Stimulated activated CD8-positive, alpha-beta memory T cell treated with anti-CD3 and anti-CD28 coated beads, Interleukin-12 subunit alpha, Interleukin-12 subunit beta, amount 100 ng/mL, for 24 hours (primary cell): ENCODE measurements around the gene NUP43.
A peak's percentile ranks its signal among the peaks of the same experiment; 100 is the strongest.
"Not testable (repeated sequence)": the region's sequence is repeated elsewhere in the genome, so short reads cannot be mapped to it uniquely, and the experiment has no call there.

ENCODE experiments used
- DNase-seq: peaks from one replicate; pipeline ENCODE4 v3.0.0-alpha.2; 2020; ENCODE audit errors: extremely low read depth

NUP43 gene

GRCh38 chr6:149749082-149749593 is 2.8 kb upstream of the NUP43 start:
- DNase-seq = not testable (repeated sequence)

DNA sequence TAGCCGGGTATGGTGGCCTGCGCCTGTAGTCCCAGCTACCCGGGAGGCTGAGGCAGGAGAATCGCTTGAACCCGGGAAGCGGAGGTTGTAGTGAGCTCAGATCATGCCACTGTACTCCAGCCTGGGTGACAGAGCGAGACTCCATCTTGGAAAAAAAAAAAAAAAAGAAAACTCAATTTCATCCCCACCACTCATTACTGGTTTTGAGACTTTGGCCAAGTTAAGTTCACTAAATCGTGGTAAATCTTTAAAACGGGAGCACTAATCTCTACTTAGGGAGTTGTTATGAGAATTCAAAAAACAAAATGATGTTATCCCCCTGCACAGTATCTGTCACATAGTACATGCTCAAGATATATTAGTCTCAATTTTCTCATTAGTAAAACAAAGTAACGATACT is 1.1 kb downstream of the NUP43 start:
- not testable (repeated sequence) for DNase-seq

- DNase-seq = no peak
These were observed 11.4 kb downstream of the NUP43 start for GRCh38 chr6:149734915-149735314.

DNA sequence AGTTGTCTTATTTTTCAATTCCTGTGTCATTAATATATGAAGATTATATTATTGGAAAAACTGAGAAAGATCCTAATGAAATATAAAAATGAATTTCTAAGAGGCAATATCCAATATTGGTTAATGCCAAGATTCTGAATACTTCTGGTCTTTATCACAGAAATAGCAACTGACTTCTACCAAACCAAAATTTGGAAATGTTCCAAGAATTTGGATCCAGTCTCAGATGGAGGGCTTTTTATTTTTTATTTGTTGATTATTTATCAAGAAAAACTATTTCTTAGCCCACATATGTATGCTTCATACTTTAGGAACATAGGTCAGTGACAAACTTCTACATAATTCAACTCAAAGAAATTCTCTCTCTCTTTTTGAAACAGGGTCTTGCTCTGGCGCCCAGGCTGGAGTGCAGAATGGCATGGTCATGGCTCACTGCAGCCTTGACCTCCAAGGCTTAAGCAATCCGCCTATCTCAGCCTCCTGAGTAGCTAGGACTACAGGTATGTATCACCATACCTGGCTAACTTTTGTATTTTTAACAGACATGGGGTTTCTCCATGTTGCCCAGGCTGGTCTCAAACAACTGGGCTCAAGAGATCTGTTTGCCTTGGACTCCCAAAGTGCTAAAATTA is 13.1 kb downstream of the NUP43 start:
- DNase-seq = no peak

- no peak for DNase-seq
These were observed 16.5 kb downstream of the NUP43 start for GRCh38 chr6:149729824-149730223.

DNA sequence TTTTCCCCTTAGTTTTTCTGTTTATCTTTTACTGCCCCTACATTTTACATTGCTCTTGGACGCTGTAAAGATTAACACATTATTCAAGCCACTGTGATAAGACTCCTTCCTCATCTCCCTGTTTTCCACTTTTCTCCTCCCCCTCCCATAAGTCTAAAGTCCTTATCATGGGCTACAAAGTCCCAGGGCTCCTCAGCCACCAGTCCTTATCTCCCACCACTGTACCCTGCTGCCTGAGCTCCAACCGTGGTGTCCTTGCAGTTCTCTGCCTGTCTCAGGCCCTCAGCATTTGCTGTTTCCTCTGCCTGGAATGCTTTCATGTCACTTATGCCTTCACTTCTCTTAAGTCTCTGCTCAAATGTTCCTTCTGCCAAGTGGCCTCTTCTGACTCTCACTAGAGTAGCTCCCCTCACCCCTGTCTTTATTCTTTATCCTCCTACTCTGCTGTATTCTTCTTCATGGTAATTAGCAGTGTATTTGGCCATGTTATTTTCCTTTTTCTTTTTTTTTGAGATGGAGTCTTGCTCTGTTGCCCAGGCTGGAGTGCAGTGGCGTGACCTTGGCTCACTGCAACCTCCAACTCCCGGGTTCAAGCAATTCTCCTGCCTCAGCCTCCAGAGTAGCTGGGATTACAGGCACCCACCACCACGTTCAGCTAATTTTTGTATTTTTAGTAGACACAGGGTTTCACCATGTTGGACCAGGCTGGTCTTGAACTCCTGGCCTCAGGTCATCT is 17.7 kb downstream of the NUP43 start:
- no peak for DNase-seq

- no peak for DNase-seq
These were observed 18.4 kb downstream of the NUP43 start for GRCh38 chr6:149727793-149728498.

DNA sequence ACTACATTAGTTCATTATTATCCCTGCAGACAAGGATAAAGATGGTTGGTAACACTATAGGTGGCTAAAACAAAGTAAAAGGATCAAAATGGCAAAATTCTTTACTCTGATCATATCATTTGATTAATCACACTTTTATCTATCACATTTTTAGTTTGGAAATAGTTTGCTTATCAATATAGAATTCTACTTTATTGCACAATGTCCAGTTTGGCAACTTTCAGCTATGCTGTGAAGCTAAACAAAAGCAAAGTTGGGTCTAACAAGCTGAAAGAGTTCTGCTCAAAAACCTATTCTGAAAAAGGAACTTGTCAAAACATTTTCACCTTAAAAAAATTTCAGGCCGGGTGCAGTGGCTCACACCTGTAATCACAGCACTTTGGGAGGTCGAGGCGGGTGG is 20.5 kb downstream of the NUP43 start:
- DNase-seq = no peak

- no peak for DNase-seq
These were observed 22.4 kb downstream of the NUP43 start for GRCh38 chr6:149723771-149724417.

DNA sequence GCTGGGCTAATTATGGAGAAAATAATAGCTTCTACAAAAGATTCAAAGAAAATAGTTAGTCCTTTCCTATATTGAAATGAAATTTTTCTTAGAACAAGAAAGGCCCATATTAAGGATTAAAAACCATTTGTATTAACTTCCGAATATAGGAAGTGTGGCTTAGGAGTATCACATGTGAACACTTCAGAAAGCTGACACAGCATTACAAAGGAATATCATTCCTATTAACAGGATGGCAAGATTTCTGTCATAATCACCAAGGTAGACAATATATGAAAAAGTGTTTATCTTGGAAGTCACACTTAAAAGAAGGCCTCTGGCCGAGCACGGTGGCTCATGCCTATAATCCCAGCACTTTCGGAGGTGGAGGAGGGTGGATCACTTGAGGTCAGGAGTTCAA is 23.1 kb downstream of the NUP43 start:
- DNase-seq = no peak

DNA sequence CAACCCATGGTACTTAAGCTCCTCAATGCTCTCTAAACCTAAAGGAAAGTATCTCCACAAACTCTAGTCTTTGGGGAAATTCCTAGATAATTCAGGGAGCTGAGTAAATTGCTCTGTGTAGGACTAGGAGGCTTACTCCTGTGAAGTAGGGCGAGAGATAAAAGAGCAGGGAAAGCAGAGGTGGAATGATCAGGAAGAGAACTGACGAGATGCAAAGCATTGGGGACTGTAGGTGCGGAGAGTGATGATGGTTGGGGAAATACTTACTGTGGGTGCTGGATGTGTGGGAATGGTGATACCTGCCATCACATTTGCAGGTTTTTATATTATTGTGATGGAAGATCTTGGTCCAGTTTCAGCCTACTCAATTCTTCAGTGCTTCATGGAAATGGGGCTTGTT is 26.8 kb downstream of the NUP43 start:
- DNase-seq = no peak

- DNase-seq = peak; percentile 78
These were observed 28.5 kb downstream of the NUP43 start, which contains the start of gene LATS1 for GRCh38 chr6:149717588-149718458. TSS of gene LATS1 (minus strand) at chr6:149718101. CDS start at chr6:149702126, 15,975 bp downstream.

DNA sequence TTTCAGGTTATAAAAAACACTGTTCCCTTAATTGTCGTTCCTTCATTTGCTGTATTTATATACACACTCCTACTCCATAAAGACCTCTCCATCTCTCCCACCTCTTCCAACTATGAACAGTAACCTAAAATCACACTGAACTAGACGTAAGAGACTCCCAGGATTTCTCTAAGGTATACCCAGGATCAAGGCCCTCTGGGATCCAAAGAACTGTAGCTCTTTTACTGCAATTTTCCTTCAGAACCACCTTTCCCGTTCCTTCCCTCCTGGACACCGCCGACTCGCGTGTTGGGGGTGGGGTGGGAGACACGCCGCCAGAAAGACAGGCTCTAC is 29.1 kb downstream of the NUP43 start:
- DNase-seq = no peak

DNA sequence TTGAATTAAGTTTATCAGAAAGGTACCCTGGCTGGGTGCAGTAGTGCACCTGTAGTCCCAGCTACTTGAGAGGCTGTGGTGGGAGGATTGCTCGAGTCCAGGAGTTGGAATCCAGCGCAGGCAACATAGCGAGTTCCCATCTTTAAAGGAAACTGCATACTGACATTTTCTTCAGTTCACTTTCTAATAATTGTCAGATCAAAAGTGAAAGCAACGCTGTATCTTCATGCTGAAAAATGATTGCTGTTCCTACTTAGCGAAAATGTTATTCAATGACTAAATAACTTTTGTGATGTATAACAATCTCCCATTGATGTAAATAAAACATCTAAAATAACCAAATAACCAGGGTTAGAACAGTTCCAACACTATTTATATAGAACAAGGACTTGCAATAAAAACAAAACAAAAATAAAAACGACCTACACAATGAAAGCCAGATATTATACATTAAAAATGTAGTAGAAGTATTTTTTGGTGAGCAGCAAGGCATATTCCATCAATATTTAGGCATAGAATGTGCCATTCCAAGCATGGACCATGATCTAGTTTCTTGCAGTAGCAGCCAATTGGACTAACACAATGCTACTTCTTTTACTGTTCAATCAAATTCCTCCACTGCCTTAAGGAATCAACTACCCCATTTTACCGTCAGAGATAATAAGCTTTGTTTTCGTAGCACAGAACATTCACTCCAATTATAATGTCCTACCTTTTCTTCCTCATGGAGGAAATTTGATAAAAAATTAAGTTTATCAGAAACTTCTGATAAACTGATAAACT is 30.0 kb downstream of the NUP43 start:
- no peak for DNase-seq

DNA sequence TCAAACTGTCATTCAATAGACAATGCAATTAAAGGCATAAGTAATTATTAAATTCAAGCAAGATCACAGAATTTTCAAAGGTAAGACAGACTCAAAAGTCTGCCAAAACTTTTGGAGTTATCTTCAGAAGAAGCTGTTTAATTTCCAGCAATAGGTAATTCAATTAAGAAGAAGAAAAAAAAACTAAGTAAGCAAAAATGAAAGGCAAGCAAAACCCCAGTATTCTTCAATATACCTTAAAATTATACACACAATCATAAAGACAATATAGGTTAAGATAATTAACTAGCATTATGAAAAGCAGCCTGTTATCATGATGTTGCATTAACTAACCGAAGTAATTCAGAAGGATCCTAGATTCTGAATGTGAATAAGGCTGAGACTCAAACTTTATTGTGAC is 31.9 kb downstream of the NUP43 start:
- no peak for DNase-seq

DNA sequence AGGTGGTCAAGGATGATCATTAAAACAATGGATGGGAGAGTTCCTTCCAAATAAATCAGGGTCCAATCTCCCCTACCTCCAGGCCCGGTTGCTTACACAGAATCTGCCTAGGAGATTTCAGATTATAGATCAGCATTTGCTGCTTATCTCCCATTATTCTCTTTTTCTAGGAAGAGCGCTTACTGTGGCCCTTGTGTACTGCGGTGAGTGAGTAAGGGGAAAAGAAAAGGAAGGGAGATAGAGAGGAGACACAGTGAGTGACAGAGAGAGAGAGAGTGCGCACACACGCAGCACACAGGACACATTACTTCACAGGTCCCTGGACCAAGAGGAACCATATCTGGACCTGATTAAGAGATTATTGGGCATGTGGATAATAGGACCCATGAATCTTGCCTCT is 34.6 kb downstream of the NUP43 start:
- no peak for DNase-seq

- DNase-seq = no peak
These were observed 44.6 kb downstream of the NUP43 start for GRCh38 chr6:149701714-149702113.

DNA sequence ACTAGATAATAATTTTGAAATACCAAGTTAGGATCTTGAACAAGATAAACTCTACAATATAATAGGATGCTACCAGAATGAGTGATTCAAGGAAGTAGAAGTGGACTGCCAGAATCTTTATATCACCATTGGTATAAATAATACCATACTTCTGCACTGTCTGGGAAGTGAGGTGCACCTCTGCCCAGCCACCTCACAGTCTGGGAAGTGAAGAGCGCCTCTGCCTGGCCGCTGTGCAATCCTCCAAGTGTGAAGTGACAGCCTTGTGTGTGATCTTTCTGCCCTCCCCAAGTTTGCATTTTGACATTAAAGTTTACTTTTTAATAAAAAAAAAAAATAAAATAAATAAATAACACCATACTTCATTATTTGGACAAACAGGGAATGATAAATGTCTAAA is 47.2 kb downstream of the NUP43 start:
- no peak for DNase-seq

DNA sequence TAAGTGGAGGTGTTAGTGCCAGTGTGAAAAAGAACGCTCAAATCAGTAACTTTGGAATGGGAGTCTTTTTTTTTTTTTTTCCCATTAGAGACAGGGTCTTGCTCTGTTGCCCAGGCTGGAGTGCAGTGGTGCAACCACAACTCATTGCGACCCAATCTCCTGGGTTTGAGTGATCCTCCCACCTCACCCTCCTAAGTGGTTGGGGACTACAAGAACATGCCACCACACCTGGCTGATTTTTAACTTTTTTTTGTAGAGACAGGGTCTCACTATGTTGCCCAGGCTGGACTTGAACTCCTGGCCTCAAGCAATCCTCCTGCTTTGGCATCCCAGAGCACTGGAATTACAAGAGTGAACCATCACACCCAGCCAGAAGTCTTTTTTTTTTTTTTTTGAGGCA is 48.2 kb downstream of the NUP43 start:
- DNase-seq = no peak

- DNase-seq = no peak
These were observed 49.4 kb downstream of the NUP43 start for GRCh38 chr6:149696901-149697300.

DNA sequence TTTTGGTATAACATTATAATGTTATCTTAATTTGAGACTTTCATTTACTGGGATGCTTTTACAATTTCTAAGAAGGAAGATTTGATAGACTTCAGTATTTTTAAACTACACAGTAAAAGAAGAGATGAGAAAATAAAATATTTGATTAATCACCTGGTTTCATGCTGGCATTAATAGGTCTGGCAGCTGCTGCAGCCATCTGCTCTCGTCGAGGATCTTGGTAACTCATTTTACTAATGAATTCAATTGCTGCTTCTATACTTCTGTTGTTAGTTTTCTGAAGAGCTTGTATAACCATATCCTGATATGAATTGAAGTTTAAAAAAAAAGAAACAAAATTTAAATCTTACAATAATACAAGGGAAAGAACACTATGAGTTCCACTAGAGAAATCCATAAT is 51.4 kb downstream of the NUP43 start:
- DNase-seq = no peak
